ENCODE data around the gene ZSWIM1.

ZSWIM1 gene

DNA sequence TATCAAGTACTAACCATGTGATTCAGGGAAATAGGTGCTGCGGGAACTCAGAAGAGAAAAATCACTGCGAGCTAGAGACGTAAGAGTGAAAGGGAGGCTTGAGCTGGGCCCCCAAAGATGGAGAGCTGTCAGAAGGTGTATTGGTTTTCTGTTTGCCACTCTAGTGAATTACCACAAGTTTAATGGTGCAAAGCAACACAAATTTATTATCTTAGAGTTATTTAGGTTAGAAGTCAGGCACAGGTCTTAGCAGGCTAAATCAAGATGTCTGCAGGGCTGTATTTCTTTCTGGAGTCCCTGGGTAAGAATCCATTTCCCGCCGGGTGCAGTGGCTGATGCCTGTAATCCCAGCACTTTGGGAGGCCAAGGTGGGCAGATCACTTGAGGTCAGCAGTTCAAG lies 21.1 kb upstream of the ZSWIM1 start:
- TF ChIP-seq SIN3A (IDR thresholded peaks at IDR 0.05; ENCODE audit: borderline replicate concordance, insufficient read depth, low read length), result no peak
- no peak for TF ChIP-seq TAF1 (IDR thresholded peaks at IDR 0.05; ENCODE audit: borderline replicate concordance, insufficient read depth, low read length)
- no peak for TF ChIP-seq POLR2AphosphoS5 (IDR thresholded peaks at IDR 0.05; ENCODE audit: low read depth, low read length)
- TF ChIP-seq, protein P1, sequence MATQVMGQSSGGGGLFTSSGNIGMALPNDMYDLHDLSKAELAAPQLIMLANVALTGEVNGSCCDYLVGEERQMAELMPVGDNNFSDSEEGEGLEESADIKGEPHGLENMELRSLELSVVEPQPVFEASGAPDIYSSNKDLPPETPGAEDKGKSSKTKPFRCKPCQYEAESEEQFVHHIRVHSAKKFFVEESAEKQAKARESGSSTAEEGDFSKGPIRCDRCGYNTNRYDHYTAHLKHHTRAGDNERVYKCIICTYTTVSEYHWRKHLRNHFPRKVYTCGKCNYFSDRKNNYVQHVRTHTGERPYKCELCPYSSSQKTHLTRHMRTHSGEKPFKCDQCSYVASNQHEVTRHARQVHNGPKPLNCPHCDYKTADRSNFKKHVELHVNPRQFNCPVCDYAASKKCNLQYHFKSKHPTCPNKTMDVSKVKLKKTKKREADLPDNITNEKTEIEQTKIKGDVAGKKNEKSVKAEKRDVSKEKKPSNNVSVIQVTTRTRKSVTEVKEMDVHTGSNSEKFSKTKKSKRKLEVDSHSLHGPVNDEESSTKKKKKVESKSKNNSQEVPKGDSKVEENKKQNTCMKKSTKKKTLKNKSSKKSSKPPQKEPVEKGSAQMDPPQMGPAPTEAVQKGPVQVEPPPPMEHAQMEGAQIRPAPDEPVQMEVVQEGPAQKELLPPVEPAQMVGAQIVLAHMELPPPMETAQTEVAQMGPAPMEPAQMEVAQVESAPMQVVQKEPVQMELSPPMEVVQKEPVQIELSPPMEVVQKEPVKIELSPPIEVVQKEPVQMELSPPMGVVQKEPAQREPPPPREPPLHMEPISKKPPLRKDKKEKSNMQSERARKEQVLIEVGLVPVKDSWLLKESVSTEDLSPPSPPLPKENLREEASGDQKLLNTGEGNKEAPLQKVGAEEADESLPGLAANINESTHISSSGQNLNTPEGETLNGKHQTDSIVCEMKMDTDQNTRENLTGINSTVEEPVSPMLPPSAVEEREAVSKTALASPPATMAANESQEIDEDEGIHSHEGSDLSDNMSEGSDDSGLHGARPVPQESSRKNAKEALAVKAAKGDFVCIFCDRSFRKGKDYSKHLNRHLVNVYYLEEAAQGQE (IDR thresholded peaks at IDR 0.05; ENCODE audit: insufficient read depth in 1 of 2, low read depth in 2 of 2, low read length in 2 of 2), result no peak
- no peak for TF ChIP-seq FOXP2 (optimal IDR thresholded peaks at IDR 0.05; ENCODE audit: borderline replicate concordance, extremely low read depth, extremely low read length, insufficient read depth)

- TF ChIP-seq FOXP2 (optimal IDR thresholded peaks at IDR 0.05; ENCODE audit: borderline replicate concordance, extremely low read depth, extremely low read length, insufficient read depth), result no peak
- TF ChIP-seq TAF1 (IDR thresholded peaks at IDR 0.05; ENCODE audit: borderline replicate concordance, insufficient read depth, low read length), result no peak
- TF ChIP-seq POLR2AphosphoS5 (IDR thresholded peaks at IDR 0.05; ENCODE audit: low read depth, low read length), result no peak
- no peak for TF ChIP-seq SIN3A (IDR thresholded peaks at IDR 0.05; ENCODE audit: borderline replicate concordance, insufficient read depth, low read length)
- TF ChIP-seq, protein P1 (IDR thresholded peaks at IDR 0.05; ENCODE audit: insufficient read depth in 1 of 2, low read depth in 2 of 2, low read length in 2 of 2), result no peak
Measured at GRCh38 chr20:45860560-45861220, 20.3 kb upstream of the ZSWIM1 start.

- TF ChIP-seq TAF1 (IDR thresholded peaks at IDR 0.05; ENCODE audit: borderline replicate concordance, insufficient read depth, low read length) (no peak), POLR2AphosphoS5 (IDR thresholded peaks at IDR 0.05; ENCODE audit: low read depth, low read length) (no peak), SIN3A (IDR thresholded peaks at IDR 0.05; ENCODE audit: borderline replicate concordance, insufficient read depth, low read length) (no peak), FOXP2 (optimal IDR thresholded peaks at IDR 0.05; ENCODE audit: borderline replicate concordance, extremely low read depth, extremely low read length, insufficient read depth) (no peak)
- TF ChIP-seq, protein P1 (IDR thresholded peaks at IDR 0.05; ENCODE audit: insufficient read depth in 1 of 2, low read depth in 2 of 2, low read length in 2 of 2), result no peak
Measured at GRCh38 chr20:45861221-45862075, 19.6 kb upstream of the ZSWIM1 start.

GRCh38 chr20:45863543-45864470 lies 17.2 kb upstream of the ZSWIM1 start:
- TF ChIP-seq FOXP2 (optimal IDR thresholded peaks at IDR 0.05; ENCODE audit: borderline replicate concordance, extremely low read depth, extremely low read length, insufficient read depth) (no peak), SIN3A (IDR thresholded peaks at IDR 0.05; ENCODE audit: borderline replicate concordance, insufficient read depth, low read length) (no peak), POLR2AphosphoS5 (IDR thresholded peaks at IDR 0.05; ENCODE audit: low read depth, low read length) (no peak), TAF1 (IDR thresholded peaks at IDR 0.05; ENCODE audit: borderline replicate concordance, insufficient read depth, low read length) (no peak)
- TF ChIP-seq, protein P1 (IDR thresholded peaks at IDR 0.05; ENCODE audit: insufficient read depth in 1 of 2, low read depth in 2 of 2, low read length in 2 of 2), result no peak
